ENCODE measurements around the gene LRRC8E. TPM values are rescaled to one million over a fixed set of nuclear protein-coding genes. Genes with fewer than 3 reads are reported as not detected.

The LRRC8E gene
- total RNA-seq, 1 experiment from 2014 or later = 0.77 TPM

GRCh38 chr19:7855426-7856108, 32.7 kb upstream of the LRRC8E start:
- TF ChIP-seq CTCF (conservative IDR thresholded peaks at IDR 0.05; ENCODE audit: low read depth, low read length) = no peak
- TF ChIP-seq EZH2 (IDR thresholded peaks at IDR 0.05; ENCODE audit: borderline replicate concordance, low read depth, low read length, poor library complexity, severe bottlenecking) = no peak
- intact Hi-C loops (cut with micrococcal nuclease; ENCODE audit: unreplicated experiment) = loop anchor here (10.0 kb wide), 1 partner anchor 399 kb away; no protein-coding TSS in a partner anchor
- Histone ChIP-seq H3K9me3 (ENCODE audit: low read depth, low read length, poor library complexity, severe bottlenecking) (no peaks in the 10 kb centered on the region), H3K4me1 (ENCODE audit: insufficient read depth, low read length, poor library complexity, severe bottlenecking) (no peaks in the 10 kb centered on the region), H3K36me3 (ENCODE audit: insufficient read depth, low read length, poor library complexity, severe bottlenecking) (no peaks in the 10 kb centered on the region), H3K4me3 (ENCODE audit: low read depth, low read length, poor library complexity, severe bottlenecking) (no peak overlapping the region), H3K27me3 (replicated peaks; ENCODE audit: insufficient read depth, low read depth, low read length, poor library complexity) (no peaks in the 10 kb centered on the region), H3K27ac (ENCODE audit: low read depth, low read length, poor library complexity, severe bottlenecking) (no peak overlapping the region)
- BruUV-seq (replicated peaks) = no TSS peak
- CTCF ChIA-PET = no interaction called here
- POLR2A ChIA-PET (ENCODE audit: low non-redundant PET) = no interaction called here
- no peak for DNase-seq (ENCODE audit: low spot score)

- Histone ChIP-seq H3K27me3 (replicated peaks; ENCODE audit: insufficient read depth, low read depth, low read length, poor library complexity) (no peaks in the 10 kb centered on the region), H3K27ac (ENCODE audit: low read depth, low read length, poor library complexity, severe bottlenecking) (no peak overlapping the region), H3K36me3 (ENCODE audit: insufficient read depth, low read length, poor library complexity, severe bottlenecking) (no peaks in the 10 kb centered on the region), H3K4me3 (ENCODE audit: low read depth, low read length, poor library complexity, severe bottlenecking) (no peak overlapping the region), H3K4me1 (ENCODE audit: insufficient read depth, low read length, poor library complexity, severe bottlenecking) (no peaks in the 10 kb centered on the region), H3K9me3 (ENCODE audit: low read depth, low read length, poor library complexity, severe bottlenecking) (no peaks in the 10 kb centered on the region)
- TF ChIP-seq EZH2 (IDR thresholded peaks at IDR 0.05; ENCODE audit: borderline replicate concordance, low read depth, low read length, poor library complexity, severe bottlenecking) = no peak
- TF ChIP-seq CTCF (conservative IDR thresholded peaks at IDR 0.05; ENCODE audit: low read depth, low read length) = no peak
- intact Hi-C loops (cut with micrococcal nuclease; ENCODE audit: unreplicated experiment) = loop anchor here (10.0 kb wide), 1 partner anchor 399 kb away; no protein-coding TSS in a partner anchor
- ChIA-PET CTCF (no interaction called here), POLR2A (ENCODE audit: low non-redundant PET) (no interaction called here)
- no peak for DNase-seq (ENCODE audit: low spot score)
- no TSS peak for BruUV-seq (replicated peaks)
These were observed 32.2 kb upstream of the LRRC8E start for GRCh38 chr19:7856109-7856591.

GRCh38 chr19:7856679-7857663, 31.3 kb upstream of the LRRC8E start:
- H3K9me3 ChIP-seq (ENCODE audit: low read depth, low read length, poor library complexity, severe bottlenecking) = no peaks in the 10 kb centered on the region
- H3K27ac ChIP-seq (ENCODE audit: low read depth, low read length, poor library complexity, severe bottlenecking) = no peak overlapping the region
- TF ChIP-seq EZH2 (IDR thresholded peaks at IDR 0.05; ENCODE audit: borderline replicate concordance, low read depth, low read length, poor library complexity, severe bottlenecking) (no peak), CTCF (conservative IDR thresholded peaks at IDR 0.05; ENCODE audit: low read depth, low read length) (no peak)
- no peaks in the 10 kb centered on the region for H3K27me3 ChIP-seq (replicated peaks; ENCODE audit: insufficient read depth, low read depth, low read length, poor library complexity)
- no TSS peak for BruUV-seq (replicated peaks)
- H3K4me3 ChIP-seq (ENCODE audit: low read depth, low read length, poor library complexity, severe bottlenecking) = no peak overlapping the region
- H3K4me1 ChIP-seq (ENCODE audit: insufficient read depth, low read length, poor library complexity, severe bottlenecking) = no peaks in the 10 kb centered on the region
- intact Hi-C loops (cut with micrococcal nuclease; ENCODE audit: unreplicated experiment) = loop anchor here (10.0 kb wide), 1 partner anchor 398 kb away; no protein-coding TSS in a partner anchor
- no peak for DNase-seq (ENCODE audit: low spot score)
- no peaks in the 10 kb centered on the region for H3K36me3 ChIP-seq (ENCODE audit: insufficient read depth, low read length, poor library complexity, severe bottlenecking)
- CTCF ChIA-PET = no interaction called here
- POLR2A ChIA-PET (ENCODE audit: low non-redundant PET) = no interaction called here

Measured in A673 (cell line).